Stimulated activated CD4-positive, alpha-beta T cell treated with anti-CD3 and anti-CD28 coated beads, Interleukin-4, amount 100 ng/mL, for 4 hours (primary cell): ENCODE data around the gene HERC2.
"Not testable (repeated sequence)": the region's sequence is repeated elsewhere in the genome, so short reads cannot be mapped to it uniquely, and the experiment has no call there.

Experiments used
- DNase-seq, 2 experiments: peaks; one replicate each; pipeline ENCODE4 v3.0.0-alpha.2; 2020

The HERC2 gene

GRCh38 chr15:28178727-28179126 lies 143.3 kb downstream of the HERC2 start:
- DNase-seq, result no peak

- no peak for DNase-seq
Measured at GRCh38 chr15:28178290-28178689, 143.7 kb downstream of the HERC2 start.

DNA sequence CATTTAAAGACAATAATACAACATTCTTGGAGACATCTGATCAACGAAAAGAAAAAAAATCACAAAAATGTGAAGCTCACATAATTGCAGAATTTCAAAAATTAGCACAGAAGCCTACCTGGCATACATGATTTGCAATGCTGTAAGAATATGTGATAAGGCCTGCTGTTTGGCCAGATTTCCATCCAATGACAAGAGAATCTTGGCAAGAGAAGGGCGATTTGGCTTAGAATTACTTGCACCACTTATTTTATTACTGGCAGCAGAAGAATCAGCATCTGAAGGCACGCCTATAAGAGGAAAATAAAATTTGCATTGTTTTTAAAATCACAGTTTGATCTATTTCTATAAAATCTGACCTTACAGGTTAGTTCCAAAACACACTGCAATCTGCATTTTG lies 152.6 kb downstream of the HERC2 start:
- no peak for DNase-seq

DNA sequence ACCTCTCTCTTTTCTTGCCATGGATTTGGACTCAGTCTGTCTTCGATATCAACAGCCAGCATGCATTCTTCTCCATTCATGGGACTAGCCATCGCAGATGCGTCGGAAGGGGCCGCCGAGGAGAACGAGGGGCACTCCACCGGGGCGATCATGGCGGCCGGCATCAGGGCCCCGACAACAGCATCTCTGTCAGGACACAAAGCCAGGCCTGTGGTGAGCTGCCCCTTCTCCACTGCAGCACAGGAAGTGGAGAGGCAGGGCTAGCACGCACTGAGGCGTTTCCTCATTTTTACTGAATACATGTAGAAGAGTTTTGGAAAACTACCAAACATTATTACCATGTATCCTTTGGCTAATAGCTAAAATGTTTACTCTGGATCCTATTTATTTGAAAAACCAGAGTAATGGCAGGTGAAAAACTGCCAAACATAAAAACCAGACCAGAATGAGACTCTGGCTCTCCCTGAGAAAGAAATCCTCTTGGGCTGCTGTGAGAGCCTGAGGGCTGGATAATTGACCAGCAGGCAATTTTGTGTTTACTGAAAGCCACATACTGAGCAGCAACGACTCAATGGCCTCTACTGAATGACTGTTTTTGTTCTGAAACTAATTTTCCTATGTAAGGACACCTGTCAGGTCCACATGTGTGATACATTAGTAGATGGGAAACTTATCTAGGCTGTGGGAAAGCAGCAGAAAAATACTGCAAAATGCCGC lies 153.4 kb downstream of the HERC2 start:
- not testable (repeated sequence) for DNase-seq

GRCh38 chr15:28167042-28167441 lies 154.9 kb downstream of the HERC2 start:
- DNase-seq, result no peak

DNA sequence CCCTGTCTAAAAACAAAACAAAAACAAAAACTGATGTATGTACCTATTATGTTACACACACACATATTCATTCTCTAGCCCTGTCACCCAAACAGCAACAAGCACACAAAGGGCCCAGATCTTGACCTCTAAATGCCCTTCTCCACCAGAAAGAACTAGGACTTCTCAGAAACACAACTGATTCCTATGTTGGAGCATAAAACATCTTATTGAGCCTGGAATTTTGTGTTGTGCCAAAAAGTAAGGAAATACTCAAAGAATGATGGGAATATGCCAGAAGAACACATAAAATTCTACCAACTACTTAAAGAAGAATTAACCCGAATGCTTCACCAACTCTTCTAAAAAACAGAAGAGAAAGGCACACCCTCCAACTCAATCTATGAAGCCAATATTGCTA lies 156.2 kb downstream of the HERC2 start:
- DNase-seq, result no peak

DNA sequence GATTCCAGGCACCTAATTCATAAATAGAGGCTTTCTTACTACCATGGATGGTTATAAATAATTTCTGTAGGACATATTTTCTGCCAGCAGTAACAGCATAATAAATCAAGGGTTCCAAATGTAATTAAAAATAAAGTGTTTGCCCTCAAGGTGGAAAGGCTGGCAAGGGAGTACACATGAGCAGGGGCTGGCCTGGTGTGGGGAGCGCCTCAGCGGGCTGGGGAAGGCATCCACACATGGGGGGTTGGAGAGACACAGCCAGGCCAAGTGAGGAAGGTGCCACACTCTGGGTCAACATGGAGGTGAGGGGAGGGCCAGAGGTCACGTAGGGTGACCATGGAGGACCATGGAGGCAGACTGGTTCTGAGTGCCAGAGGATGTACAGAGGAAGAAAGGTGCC lies 157.1 kb downstream of the HERC2 start:
- DNase-seq, result no peak

GRCh38 chr15:28154283-28154682 lies 167.7 kb downstream of the HERC2 start:
- no peak for DNase-seq

DNA sequence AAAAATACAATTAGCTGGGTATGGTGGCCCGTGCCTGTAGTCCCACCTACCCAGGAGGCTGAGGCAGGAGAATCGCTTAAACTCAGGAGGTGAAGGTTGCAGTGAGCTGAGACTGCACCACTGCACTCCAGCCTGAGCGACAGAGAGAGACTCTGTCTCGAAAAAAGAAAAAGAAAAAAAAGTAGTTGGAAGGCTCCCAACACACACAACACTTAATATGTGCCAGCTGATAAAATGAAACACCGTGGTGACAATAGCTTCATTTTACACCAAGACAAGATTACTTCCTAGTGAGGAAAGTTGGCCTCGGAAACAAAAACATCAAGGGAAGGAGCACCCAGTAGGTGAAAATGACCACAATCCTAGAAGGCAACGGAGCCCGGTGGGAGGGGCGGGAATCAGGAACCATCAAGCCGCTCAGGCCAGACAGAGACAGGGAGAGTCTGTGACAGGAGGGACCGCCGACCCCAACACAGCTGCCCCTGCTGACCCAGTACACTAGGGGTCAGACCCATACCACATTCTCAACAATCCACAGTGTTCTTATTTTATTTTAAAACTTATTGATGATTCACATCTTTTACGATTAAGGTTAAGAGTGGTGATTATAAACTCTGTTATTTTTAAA lies 168.4 kb downstream of the HERC2 start:
- DNase-seq, result no peak

DNA sequence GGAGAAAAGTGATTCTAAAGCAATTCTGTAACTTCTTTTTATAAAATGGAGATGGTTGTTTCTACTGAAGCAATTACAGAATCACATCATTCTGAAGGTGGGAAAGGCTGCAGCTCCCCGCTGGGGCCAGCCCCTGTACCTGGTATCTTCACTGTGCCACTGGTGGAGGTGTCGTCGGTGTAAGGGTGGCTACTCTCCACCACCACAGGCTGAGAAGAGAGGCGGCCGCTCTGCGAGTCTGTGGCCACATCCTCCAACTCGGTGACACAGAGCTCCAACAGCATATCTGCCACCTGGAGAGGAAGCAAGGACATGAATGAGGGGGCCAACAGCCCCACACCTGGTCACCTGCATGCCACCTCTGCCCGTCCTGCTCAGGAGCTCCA lies 169.4 kb downstream of the HERC2 start:
- DNase-seq, result not testable (repeated sequence)

- DNase-seq, result peak in 1 of 2 experiments; percentile 17
Measured at GRCh38 chr15:28151864-28152537, 170.0 kb downstream of the HERC2 start.

- DNase-seq, result no peak
Measured at GRCh38 chr15:28147801-28148200, 174.2 kb downstream of the HERC2 start.

- not testable (repeated sequence) for DNase-seq
Measured at GRCh38 chr15:28145419-28145818, 176.6 kb downstream of the HERC2 start.

- no peak for DNase-seq
Measured at GRCh38 chr15:28140062-28140461, 181.9 kb downstream of the HERC2 start.

- not testable (repeated sequence) for DNase-seq
Measured at GRCh38 chr15:28137408-28138039, 184.5 kb downstream of the HERC2 start.

DNA sequence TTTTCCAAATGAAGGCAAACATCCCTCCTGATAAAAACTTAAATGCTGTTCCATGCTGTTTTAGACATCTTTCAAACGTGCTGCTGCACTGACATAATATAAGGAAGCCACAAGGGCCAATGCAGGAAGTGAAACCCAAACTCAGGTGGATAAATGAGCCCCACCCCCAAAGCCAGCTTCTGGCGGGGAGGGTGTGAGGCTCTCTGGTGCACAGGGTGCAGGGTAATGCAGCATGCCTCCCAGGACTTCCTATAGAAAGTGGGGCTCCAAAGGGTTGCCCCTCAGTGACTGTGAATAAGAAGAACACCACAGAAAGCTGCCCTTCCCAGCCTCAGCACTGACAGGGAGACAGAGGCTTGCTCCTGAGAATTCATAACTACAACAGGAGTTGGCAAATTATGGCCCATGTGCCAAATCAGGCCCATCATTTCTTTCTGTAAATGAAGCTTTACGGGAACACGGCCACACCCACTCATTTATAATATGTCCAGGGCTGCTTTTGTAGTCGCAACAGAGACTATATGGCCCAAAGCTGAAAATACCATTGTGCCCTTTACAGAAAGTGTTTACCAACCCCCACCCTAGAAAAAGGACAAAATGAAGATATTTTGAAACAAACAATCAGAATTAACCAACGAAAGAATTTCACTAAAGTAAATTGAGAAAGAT lies 185.6 kb downstream of the HERC2 start:
- DNase-seq, result not testable (repeated sequence)

DNA sequence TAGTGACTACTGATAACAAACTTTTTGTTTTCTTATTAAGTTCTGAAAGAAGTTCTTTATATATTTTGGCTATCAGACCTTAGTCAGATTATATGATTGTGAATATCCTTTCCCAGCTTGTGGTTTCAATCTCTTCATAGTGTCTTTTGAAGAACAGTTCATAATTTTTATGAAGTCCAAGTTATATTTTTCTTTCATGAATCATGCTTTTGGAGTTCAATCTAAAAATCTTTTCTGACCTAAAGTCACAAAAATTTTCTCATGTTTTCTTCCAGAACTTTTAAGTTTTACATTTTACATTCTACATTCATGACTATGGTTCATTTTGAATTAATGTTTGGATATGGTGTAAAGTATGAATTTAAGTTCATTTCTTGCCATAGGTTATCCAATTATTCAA lies 188.7 kb downstream of the HERC2 start:
- DNase-seq, result no peak

- no peak for DNase-seq
Measured at GRCh38 chr15:28132524-28133275, 189.3 kb downstream of the HERC2 start.

DNA sequence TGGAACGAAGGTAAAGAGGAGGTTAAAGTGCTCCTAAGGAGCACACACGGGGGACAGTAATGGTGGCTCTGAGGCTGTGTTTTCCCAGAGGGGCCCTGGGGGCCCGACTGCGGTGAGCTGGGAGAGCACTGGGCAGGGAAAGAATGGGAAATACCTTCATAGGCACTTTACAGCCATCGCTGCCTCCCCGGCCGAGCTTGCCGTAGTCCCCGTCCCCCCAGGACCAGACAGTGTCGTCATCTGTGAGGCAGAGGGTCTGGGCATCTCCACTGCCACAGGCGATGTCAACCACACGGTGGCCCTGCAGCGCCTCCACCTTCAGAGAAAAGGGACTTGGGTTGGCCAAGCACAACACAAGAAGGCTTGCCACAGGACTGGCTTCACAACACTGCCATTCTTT lies 190.0 kb downstream of the HERC2 start:
- no peak for DNase-seq

DNA sequence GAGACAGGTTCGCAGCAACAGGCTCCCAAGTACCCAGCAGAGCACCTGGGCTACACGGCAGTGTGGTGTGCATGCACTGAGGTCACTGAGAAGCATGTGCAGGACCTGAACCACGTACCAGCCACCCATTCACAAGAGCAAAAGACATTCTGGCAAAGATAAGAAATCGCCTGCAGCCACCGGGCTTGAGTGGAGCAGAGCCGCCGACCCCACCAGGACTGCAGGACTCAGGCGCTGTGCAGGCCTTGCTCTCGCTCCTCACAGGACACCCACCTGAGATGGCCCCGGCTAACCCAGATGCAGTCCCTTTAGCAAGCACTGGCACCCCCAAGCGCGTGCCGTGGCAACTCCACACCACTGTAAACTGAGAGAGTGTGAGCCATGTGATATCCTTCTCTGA lies 190.6 kb downstream of the HERC2 start:
- no peak for DNase-seq

DNA sequence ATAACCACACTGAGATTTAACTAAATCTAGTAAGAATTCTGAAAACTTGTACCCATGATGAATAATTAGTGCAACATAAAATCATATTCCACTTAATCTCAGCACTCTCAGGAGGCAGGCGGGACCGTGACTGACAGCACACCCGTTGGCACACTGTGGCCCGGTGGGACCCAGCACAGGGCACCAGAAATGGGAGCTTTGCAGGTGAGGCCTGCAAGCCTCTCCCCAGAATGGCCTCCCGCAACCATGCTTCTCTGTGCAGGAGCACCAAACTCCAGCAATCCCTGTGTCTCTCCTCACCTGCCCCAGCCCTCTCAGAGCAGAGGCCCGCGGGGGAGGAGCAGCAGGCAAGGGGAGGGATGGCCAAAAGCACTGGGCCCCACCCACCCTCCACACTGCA lies 191.3 kb downstream of the HERC2 start:
- no peak for DNase-seq

DNA sequence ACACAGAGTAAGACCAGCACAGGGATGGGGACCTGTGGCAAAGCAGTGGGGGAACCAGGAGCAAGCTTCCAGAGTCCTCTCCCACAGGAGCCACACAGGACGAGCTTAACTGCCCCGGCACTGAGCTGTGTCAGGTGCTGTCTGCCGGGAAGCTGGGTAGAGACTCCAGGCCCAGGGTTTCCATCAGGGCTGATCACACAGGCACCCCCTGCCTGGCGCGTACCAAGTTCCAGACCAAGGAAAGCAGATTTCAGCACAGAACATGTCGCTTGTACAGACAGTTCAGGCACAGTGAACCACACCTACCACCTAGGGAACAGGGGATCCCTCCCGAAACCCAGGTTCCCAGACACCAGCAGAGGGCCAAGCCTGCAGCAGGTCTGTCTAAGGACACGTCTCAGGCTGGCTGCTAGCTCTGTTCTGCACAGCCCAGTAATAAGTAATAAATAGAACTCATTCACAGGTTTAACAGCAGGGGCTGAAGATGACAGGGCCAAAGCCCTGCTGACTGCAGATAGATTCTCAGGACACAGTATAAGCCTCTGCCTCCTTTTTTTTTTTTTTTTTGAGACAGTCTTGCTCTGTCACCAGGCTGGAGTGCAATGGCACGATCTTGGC lies 192.6 kb downstream of the HERC2 start:
- DNase-seq, result no peak
